GM18498 (cell line): ENCODE measurements around the gene PIGB.
"Not testable (repeated sequence)": the region's sequence is repeated elsewhere in the genome, so short reads cannot be mapped to it uniquely, and the experiment has no call there.

Experiments
- ATAC-seq: cut with Tn5 transposase; IDR thresholded peaks from one replicate; pipeline ENCODE4 v1.9.1; 2021; ENCODE audit warnings: mild to moderate bottlenecking, moderate library complexity; ENCODE audit not compliant: unreplicated experiment

Gene PIGB

GRCh38 chr15:55297315-55297714 is 21.7 kb upstream of the PIGB start:
- ATAC-seq = no peak

- not testable (repeated sequence) for ATAC-seq
Observed at GRCh38 chr15:55302801-55303200, 16.2 kb upstream of the PIGB start.

GRCh38 chr15:55319537-55320237 is 665 bp downstream of the PIGB start:
- ATAC-seq = peak; percentile 34

- no peak for ATAC-seq
Observed at GRCh38 chr15:55320238-55320550, 1.2 kb downstream of the PIGB start.

- ATAC-seq = no peak
Observed at GRCh38 chr15:55320963-55321362, 1.9 kb downstream of the PIGB start.

- no peak for ATAC-seq
Observed at GRCh38 chr15:55322467-55322866, 3.4 kb downstream of the PIGB start.

- no peak for ATAC-seq
Observed at GRCh38 chr15:55327387-55327786, 8.4 kb downstream of the PIGB start.

GRCh38 chr15:55334371-55334770 is 15.3 kb downstream of the PIGB start:
- no peak for ATAC-seq

GRCh38 chr15:55334997-55335396 is 16.0 kb downstream of the PIGB start:
- no peak for ATAC-seq

- ATAC-seq = no peak
Observed at GRCh38 chr15:55337160-55337559, 18.1 kb downstream of the PIGB start.

GRCh38 chr15:55343168-55343567 is 24.1 kb downstream of the PIGB start:
- ATAC-seq = no peak

GRCh38 chr15:55344206-55344605 is 25.2 kb downstream of the PIGB start:
- no peak for ATAC-seq

GRCh38 chr15:55348281-55348778 is 29.3 kb downstream of the PIGB start:
- ATAC-seq = no peak

GRCh38 chr15:55349282-55349681 is 30.3 kb downstream of the PIGB start:
- no peak for ATAC-seq

GRCh38 chr15:55353025-55353424 is 34.0 kb downstream of the PIGB start:
- no peak for ATAC-seq

- no peak for ATAC-seq
Observed at GRCh38 chr15:55356985-55357585, 38.1 kb downstream of the PIGB start.

- ATAC-seq = no peak
Observed at GRCh38 chr15:55357774-55358173, 38.8 kb downstream of the PIGB start.

- no peak for ATAC-seq
Observed at GRCh38 chr15:55358471-55358870, 39.4 kb downstream of the PIGB start.

GRCh38 chr15:55360256-55360655 is 41.2 kb downstream of the PIGB start:
- no peak for ATAC-seq

GRCh38 chr15:55361048-55361447 is 42.0 kb downstream of the PIGB start:
- no peak for ATAC-seq

GRCh38 chr15:55362641-55363040 is 43.6 kb downstream of the PIGB start:
- no peak for ATAC-seq

GRCh38 chr15:55366981-55367380 is 48.0 kb downstream of the PIGB start:
- no peak for ATAC-seq
